T-helper 17 cell (primary cell): Measurements from ENCODE around the gene NKAIN4. TPM values are rescaled to one million over a fixed set of nuclear protein-coding genes. Genes with fewer than 3 reads are reported as not detected.
A peak's percentile ranks its signal among the peaks of the same experiment; 100 is the strongest.
"Not testable (repeated sequence)": the region's sequence is repeated elsewhere in the genome, so short reads cannot be mapped to it uniquely, and the experiment has no call there.

ENCODE experiments used
- ATAC-seq: fragments of 150-1000 bp; cut with Tn5 transposase; 2 replicates; pipeline ENCODE4 v1.10.0; 2021; ENCODE audit warnings: mild to moderate bottlenecking, moderate library complexity
- DNase-seq, 3 donors: peaks; one replicate each; pipeline versions ENCODE4 v3.0.0 to v3.0.0-alpha.2; 2020 to 2021
- H3K9me3 ChIP-seq: one replicate; pipeline ENCODE4 v1.7.0; 2013; ENCODE audit warnings: low read length, mild to moderate bottlenecking; ENCODE audit not compliant: control insufficient read depth, poor library complexity, severe bottlenecking
- H3K27ac Mint-ChIP-seq: one replicate; pipeline ENCODE4 v1.8.0; 2022; ENCODE audit warnings: mild to moderate bottlenecking, moderate library complexity, mixed read lengths
- H3K27me3 Mint-ChIP-seq: one replicate; pipeline ENCODE4 v1.8.0; 2022; ENCODE audit warnings: mixed read lengths
- H3K36me3 Mint-ChIP-seq: one replicate; pipeline ENCODE4 v1.8.0; 2022; ENCODE audit warnings: low read depth, mixed read lengths
- H3K4me1 Mint-ChIP-seq: one replicate; pipeline ENCODE4 v1.8.0; 2022; ENCODE audit warnings: mild to moderate bottlenecking, mixed read lengths
- H3K4me3 Mint-ChIP-seq: one replicate; pipeline ENCODE4 v1.8.0; 2022; ENCODE audit warnings: mild to moderate bottlenecking, moderate library complexity, mixed read lengths
- total RNA-seq, 4 donors: library from RNA in 2 of 4; stranded (reverse) in 2 of 4; gene quantifications; one replicate each; pipeline ENCODE4 v1.2.3 and lab custom pipeline; 2022 to 2026

NKAIN4 gene
- total RNA-seq, 2 donors from 2014 or later = not detected

DNA sequence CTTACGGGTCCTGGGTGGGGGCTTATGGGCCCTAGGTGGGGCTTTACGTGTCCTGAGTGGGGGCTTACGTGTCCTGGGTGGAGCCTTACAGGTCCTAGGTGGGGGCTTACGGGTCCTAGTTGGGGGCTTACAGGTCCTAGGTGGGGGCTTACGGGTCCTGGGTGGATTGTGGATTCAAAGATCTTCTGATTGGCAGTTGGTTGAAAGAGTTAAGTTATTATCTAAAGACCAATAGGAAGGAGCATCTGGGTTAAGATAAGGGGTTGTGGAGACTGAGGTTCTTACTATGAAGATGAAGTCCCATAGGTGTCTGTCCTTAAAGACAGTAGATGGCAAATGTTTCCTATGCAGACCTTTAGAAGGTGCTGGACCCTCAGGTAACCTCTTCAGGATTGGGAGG is 27.0 kb downstream of the NKAIN4 start:
- DNase-seq (no peak), ATAC-seq (no peak)
- H3K4me1 Mint-ChIP-seq = peaks cover 3% of the 10 kb centered on the region
- H3K9me3 ChIP-seq = no peaks in the 10 kb centered on the region
- peaks cover 38% of the 10 kb centered on the region for H3K27me3 Mint-ChIP-seq
- H3K4me3 Mint-ChIP-seq = no peak overlapping the region
- no peaks in the 10 kb centered on the region for H3K36me3 Mint-ChIP-seq
- H3K27ac Mint-ChIP-seq = no peak overlapping the region

DNA sequence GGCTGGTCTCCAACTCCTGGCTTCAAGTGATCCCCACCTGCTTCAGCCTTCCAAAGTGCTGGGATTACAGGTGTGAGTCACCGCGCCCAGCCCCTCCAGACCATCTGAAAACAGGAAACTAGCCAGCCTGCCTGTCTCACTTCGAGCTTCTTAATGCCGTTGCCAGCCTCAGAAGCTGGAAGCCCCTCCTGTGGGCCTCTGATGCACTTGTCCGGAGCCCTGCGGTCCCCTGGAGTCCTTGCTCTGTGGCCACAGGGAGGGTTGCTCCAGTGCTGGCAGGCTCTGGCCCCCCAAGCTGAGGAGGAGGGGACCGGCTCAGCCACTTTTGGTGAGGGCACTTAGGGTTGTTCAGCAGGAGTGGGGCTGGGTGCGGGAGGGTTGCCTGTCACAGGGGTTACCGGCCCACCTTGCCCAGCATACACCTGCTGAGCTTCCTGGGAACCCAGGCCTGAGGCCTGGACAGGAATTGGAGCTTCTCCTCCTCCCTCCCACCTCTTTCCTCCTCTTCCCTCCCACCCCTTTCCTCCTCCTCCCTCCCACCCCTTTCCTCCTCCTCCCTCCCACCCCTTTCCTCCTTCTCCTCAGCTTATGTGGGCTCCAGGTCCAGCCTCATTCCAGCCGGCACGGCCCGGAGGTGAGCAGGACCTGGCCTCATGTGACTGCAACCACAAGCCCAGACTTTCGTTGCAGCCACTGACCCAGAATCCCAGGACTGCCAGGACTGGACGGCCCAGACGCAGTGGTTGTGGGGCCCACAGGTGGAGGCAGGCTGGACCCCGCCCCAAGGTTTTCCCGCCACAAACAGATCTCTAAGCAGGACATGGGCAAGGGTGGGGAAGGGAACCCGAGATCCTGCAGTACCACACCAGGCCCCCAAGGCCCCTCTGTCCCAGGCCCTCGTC is 28.0 kb downstream of the NKAIN4 start:
- Mint-ChIP-seq H3K4me3 (no peak overlapping the region), H3K4me1 (peaks cover 3% of the 10 kb centered on the region), H3K36me3 (no peaks in the 10 kb centered on the region), H3K27ac (no peak overlapping the region), H3K27me3 (peaks cover 29% of the 10 kb centered on the region)
- no peaks in the 10 kb centered on the region for H3K9me3 ChIP-seq
- ATAC-seq = no peak
- no peak for DNase-seq

DNA sequence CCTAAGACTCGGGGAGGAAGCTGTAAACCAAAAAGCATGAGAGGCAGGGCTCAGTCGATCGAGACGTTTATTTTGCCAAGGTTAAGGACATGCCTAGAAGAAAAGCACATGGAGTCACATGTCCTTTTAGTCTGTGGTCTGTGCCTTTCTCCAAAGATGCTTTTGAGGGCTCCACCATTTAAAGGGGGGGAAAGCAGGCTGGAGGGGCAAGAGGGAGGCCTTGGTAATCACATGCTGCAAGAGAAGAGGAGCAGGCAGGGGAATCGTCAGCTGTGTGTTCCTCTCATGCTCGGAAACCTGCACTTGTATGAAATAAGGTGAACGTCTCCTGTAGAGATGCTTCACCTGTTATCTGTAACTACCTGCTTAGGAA is 29.2 kb downstream of the NKAIN4 start:
- ATAC-seq = no peak
- no peaks in the 10 kb centered on the region for H3K9me3 ChIP-seq
- Mint-ChIP-seq H3K4me3 (no peak overlapping the region), H3K4me1 (peaks cover 3% of the 10 kb centered on the region), H3K27ac (no peak overlapping the region), H3K36me3 (no peaks in the 10 kb centered on the region), H3K27me3 (peaks cover 24% of the 10 kb centered on the region)
- no peak for DNase-seq

DNA sequence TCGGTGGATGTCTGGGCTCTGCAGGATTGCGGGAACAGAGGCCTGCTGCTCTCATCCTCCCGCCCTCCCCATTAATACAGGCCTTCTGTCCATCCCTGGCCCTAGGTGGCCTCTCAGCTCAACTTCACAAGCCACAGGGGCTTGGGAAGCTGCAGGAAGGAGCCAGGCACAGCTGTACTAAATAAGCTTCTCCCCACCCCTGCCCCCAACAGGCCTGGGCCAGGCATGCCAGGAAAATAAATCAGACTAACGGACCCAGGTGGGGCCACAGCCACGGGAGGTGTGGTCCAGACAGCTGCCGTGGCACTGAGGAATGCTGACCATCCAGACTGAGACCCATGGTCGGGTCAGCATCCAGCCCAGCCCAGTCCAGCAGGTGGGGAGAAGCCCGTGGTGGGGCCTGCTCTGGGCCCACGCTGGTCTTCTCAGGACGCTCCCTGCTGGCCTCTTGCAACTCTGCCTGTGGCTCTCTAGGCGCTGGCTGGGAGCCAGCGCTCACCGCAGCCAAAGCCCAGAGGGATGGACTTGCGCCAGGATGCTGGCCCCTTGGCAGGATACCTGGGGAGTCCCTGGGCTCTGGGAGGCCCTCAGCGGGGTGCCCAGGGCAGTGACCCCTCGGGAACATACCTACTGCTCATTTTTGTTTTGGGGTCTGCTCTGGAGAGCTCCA is 29.7 kb downstream of the NKAIN4 start:
- H3K4me1 Mint-ChIP-seq = peaks cover 3% of the 10 kb centered on the region
- no peak for ATAC-seq
- no peak for DNase-seq
- no peak overlapping the region for H3K27ac Mint-ChIP-seq
- H3K9me3 ChIP-seq = no peaks in the 10 kb centered on the region
- no peak overlapping the region for H3K4me3 Mint-ChIP-seq
- H3K27me3 Mint-ChIP-seq = peaks cover 20% of the 10 kb centered on the region
- H3K36me3 Mint-ChIP-seq = no peaks in the 10 kb centered on the region

DNA sequence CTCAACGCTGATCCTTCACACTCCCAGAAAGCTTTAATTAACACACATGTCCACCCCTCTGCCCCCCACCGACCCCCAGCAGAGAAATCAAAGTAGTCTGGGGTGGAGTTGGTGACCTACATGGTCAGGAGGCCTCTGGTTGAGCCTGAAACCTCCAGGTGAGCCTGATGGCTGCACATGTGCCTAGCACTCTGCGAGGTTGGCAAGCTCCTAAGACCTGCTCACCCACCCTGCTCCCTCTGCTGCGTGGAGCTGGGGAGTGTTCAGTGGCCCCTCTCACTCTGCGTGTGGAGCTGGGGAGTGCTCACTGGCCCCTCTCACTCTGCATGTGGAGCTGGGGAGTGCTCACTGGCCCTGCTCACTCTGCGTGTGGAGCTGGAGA is 30.4 kb downstream of the NKAIN4 start:
- H3K27ac Mint-ChIP-seq = no peak overlapping the region
- ATAC-seq (no peak), DNase-seq (no peak)
- no peak overlapping the region for H3K4me3 Mint-ChIP-seq
- peaks cover 13% of the 10 kb centered on the region for H3K27me3 Mint-ChIP-seq
- H3K4me1 Mint-ChIP-seq = peaks cover 3% of the 10 kb centered on the region
- H3K36me3 Mint-ChIP-seq = no peaks in the 10 kb centered on the region
- H3K9me3 ChIP-seq = no peaks in the 10 kb centered on the region

DNA sequence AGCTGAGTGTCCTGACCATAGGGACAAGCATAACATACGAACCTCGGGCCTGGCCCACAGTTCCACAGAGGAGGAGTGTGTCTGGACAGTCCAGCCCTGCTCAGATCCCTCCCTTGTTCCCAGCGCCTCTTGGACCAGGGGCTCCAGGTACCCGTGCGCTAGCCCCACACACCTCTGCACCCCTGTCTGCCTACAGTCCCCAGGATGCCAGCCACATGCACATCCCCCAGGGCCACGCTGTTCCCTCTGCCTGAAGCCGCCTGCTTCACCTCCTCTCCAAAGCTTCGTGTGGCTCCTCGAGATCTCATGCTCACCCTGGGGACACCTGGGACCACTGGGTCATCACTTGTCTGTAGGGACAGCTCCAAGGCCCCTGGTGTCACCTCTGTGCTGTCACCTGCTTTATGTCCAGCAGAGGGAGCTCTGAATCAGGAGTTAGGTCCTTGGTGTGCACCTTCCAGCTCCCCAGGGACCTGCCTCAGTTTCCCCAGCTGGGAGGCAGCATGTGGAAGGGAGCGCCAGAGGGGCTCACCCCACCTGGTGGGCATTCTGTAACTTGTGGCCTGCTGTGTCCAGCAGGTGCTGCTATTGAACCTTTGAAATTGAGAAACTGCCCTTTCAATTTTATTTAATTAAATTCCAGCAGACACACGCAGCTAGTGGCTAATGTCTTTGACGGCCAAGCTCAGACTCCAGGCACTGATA is 31.0 kb downstream of the NKAIN4 start:
- H3K9me3 ChIP-seq = no peaks in the 10 kb centered on the region
- H3K27ac Mint-ChIP-seq = no peak overlapping the region
- peaks cover 9% of the 10 kb centered on the region for H3K27me3 Mint-ChIP-seq
- no peaks in the 10 kb centered on the region for H3K36me3 Mint-ChIP-seq
- peak; percentile 74 for ATAC-seq
- DNase-seq = peak in 1 of 3 donors; percentile 32
- peaks cover 3% of the 10 kb centered on the region for H3K4me1 Mint-ChIP-seq
- no peak overlapping the region for H3K4me3 Mint-ChIP-seq

DNA sequence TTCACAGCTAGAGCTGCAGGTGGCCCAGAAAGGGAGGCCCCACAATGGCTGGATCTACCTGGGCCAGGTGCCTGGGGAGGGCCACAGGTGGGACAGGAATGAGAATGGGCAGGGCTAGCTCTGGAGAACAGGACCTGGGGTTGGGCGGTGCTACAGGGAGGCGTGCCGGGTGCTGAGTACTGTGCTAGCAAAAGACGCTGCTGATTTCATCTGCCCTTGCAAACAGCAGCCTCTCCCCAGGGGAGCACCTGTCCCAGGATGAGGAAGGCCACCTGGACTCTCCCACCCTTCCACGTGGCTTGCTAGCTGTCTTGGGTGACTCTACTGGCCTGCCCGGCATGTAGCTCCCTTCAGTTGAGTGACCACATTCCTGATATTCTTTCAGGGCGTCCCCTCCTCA is 31.7 kb downstream of the NKAIN4 start:
- Mint-ChIP-seq H3K27ac (no peak overlapping the region), H3K36me3 (no peaks in the 10 kb centered on the region), H3K4me3 (no peak overlapping the region), H3K4me1 (peaks cover 3% of the 10 kb centered on the region), H3K27me3 (peaks cover 9% of the 10 kb centered on the region)
- H3K9me3 ChIP-seq = no peaks in the 10 kb centered on the region
- ATAC-seq = no peak
- DNase-seq = no peak

DNA sequence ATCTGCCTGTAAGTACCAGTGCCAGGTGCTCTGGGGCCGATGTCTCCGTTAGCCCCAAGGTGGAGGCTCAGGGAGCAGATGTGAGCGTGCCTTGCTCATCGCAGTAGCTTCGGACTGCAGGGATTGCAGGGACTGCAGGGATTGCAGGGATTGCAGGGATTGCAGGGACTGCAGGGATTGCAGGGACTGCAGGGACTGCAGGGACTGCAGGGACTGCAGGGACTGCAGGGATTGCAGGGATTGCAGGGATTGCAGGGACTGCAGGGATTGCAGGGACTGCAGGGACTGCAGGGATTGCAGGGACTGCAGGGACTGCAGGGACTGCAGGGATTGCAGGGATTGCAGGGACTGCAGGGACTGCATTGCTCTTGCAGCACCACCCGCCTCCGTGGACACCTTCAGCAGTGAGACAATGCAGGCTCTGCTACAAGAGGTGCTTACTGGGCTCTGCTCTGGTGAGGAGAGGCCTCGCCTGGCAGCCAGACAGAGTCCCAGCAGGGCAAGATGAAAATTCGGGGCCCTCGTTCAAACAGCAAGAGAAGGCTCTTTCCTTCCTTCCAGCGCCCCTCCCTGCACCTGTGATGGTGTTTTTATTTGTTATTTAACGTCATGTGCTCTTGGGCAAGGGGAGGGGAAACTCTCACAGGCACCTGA is 32.7 kb downstream of the NKAIN4 start:
- H3K36me3 Mint-ChIP-seq = not testable (repeated sequence)

DNA sequence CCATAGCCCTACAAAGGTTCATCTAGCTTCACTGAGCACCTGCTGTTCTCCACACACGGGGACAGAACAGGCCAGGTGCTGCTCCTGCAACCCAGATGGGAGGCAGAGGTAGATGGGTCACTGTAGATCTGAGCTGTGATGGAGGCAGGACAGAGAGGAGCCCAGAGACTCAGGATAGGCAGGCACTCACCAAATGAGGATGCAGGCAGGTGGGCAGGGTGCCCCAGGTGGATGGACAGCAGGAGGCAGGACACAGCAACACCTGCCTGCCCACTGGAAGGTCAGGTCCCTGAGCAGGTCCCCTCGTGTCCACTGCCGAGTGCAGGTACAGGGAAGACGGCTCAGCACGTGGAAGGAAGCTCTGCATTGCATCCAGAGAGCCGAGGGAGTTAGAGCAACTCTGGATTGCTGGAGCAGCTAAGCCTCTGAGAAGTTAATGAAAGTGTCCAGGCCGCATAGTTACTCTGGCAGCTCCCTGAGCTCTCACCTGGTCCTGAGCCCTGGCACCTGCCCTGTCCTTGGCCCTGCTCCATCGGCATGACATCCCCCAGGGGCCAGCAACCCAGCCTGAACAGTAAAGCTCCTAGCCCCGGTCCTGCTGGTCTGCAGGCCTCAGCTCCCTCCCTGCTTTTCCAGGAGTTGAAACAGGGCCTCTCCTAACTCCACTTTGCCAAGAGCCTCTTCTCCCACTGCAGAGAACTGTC is 33.4 kb downstream of the NKAIN4 start:
- Mint-ChIP-seq H3K4me3 (no peak overlapping the region), H3K27me3 (peaks cover 9% of the 10 kb centered on the region), H3K4me1 (peaks cover 3% of the 10 kb centered on the region), H3K36me3 (no peaks in the 10 kb centered on the region), H3K27ac (no peak overlapping the region)
- DNase-seq (no peak), ATAC-seq (no peak)
- H3K9me3 ChIP-seq = no peaks in the 10 kb centered on the region

More for the DNA sequence above, 32.7 kb downstream of the NKAIN4 start:
- H3K4me1 Mint-ChIP-seq, H3K27me3 Mint-ChIP-seq, H3K27ac Mint-ChIP-seq, DNase-seq, H3K9me3 ChIP-seq, H3K4me3 Mint-ChIP-seq, ATAC-seq: not testable (repeated sequence)

DNA sequence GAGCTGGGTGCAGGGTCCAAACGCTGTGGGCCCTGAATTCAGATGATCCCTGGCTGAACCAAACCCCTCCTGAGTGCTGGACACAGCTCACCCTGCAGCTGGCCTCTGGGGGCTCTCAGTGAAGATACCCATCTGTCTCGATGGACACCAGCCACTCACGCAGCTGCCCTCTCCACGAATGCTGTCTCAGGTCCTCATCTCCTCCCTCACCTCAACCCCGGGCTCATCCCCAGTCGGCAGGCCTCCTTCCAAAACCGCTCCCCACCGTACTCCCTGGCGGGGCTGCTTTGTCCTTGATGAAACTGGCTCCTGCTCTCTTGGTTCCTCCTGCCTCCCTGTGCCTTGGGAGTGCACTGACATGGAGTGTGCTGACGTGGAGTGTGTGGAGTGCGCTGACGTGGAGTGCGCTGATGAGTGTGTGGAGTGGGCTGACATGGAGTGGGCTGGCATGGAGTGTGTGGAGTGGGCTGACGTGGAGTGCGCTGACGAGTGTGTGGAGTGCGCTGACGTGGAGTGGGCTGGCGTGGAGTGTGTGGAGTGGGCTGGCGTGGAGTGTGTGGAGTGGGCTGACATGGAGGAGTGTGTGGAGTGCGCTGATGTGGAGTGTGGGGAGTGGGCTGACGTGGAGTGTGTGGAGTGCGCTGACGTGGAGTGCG is 34.3 kb downstream of the NKAIN4 start:
- ATAC-seq (no peak), DNase-seq (no peak)
- H3K27ac Mint-ChIP-seq = no peak overlapping the region
- no peaks in the 10 kb centered on the region for H3K9me3 ChIP-seq
- no peaks in the 10 kb centered on the region for H3K36me3 Mint-ChIP-seq
- no peak overlapping the region for H3K4me3 Mint-ChIP-seq
- peaks cover 7% of the 10 kb centered on the region for H3K4me1 Mint-ChIP-seq
- peaks cover 9% of the 10 kb centered on the region for H3K27me3 Mint-ChIP-seq

DNA sequence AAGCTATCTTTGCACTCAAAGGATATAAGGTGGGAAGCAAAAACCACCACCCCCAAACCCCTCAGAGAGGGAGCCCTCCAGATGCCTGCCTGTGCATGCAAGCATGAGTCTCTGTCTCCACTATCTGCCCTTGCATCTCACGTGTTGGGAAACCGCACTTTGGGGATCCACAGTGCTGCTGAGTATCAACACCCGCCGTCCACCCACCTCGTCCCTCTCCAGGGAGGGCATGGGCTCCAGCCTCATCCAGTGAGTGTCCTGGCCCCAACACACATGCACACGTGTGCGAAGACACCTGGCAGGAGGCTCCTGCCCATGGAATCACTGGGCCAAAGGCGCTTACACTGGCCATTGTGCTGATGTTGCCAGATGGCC is 34.8 kb downstream of the NKAIN4 start:
- ATAC-seq (no peak), DNase-seq (no peak)
- peaks cover 9% of the 10 kb centered on the region for H3K27me3 Mint-ChIP-seq
- no peak overlapping the region for H3K27ac Mint-ChIP-seq
- H3K4me1 Mint-ChIP-seq = peaks cover 11% of the 10 kb centered on the region
- no peaks in the 10 kb centered on the region for H3K9me3 ChIP-seq
- no peaks in the 10 kb centered on the region for H3K36me3 Mint-ChIP-seq
- H3K4me3 Mint-ChIP-seq = no peak overlapping the region

DNA sequence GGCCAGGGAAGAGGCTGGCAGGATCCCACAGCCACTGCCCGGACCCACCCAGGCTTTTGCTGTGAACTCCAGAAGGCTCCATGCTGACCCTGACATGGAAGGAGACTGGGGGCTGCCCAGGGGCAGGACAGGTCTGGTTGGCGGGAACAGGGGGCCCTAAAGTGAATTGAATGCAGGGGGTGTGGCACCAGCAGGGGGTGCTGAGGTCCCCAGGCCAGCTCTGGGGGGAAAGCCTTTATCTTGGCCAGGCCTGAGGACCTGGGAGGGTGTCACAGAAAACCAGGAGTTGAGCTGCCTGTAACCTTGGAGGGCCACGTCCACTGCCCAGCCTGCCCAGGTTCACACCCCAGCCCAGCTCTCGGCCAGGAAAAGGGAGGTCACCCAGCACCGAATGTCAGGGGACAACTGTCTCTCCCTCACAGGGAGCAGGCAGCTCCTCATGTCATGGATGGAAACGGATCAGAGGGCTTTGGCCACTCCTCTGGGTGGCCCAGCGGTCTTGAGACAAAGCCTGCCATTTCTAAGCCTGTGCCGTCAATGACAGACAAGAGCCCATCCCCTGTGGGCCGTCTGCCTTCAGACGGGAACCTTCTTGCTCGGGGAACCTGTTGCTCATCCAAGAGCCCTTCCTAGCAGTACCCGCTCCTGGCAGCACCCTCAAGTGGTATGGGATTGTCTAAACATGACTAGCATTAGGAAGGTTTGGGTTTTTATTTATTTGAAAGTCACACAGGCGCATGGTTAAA is 35.4 kb downstream of the NKAIN4 start:
- no peaks in the 10 kb centered on the region for H3K9me3 ChIP-seq
- Mint-ChIP-seq H3K4me1 (peaks cover 14% of the 10 kb centered on the region), H3K36me3 (no peaks in the 10 kb centered on the region), H3K27ac (no peak overlapping the region), H3K27me3 (peaks cover 9% of the 10 kb centered on the region), H3K4me3 (no peak overlapping the region)
- no peak for ATAC-seq
- DNase-seq = no peak
